HG03060 (cell line): Measurements from ENCODE around the gene LNX1.

Experiments used
- ATAC-seq: cut with Tn5 transposase; IDR thresholded peaks from one replicate; pipeline ENCODE4 v1.9.1; 2021; ENCODE audit warnings: low read depth, moderate number of reproducible peaks; ENCODE audit not compliant: unreplicated experiment

LNX1 gene

GRCh38 chr4:53541577-53542206 lies 49.6 kb downstream of the LNX1 start:
- ATAC-seq = no peak

- no peak for ATAC-seq
These were observed 52.5 kb downstream of the LNX1 start for GRCh38 chr4:53538756-53539155.

- ATAC-seq = no peak
These were observed 53.7 kb downstream of the LNX1 start for GRCh38 chr4:53537606-53538005.

- ATAC-seq = no peak
These were observed 55.0 kb downstream of the LNX1 start for GRCh38 chr4:53536328-53536727.

GRCh38 chr4:53535567-53535966 lies 55.7 kb downstream of the LNX1 start:
- no peak for ATAC-seq

GRCh38 chr4:53534684-53535083 lies 56.6 kb downstream of the LNX1 start:
- no peak for ATAC-seq

- no peak for ATAC-seq
These were observed 58.8 kb downstream of the LNX1 start for GRCh38 chr4:53532521-53532920.

- ATAC-seq = no peak
These were observed 59.6 kb downstream of the LNX1 start for GRCh38 chr4:53531585-53532224.

GRCh38 chr4:53529025-53529424 lies 62.3 kb downstream of the LNX1 start:
- ATAC-seq = no peak

GRCh38 chr4:53527930-53528329 lies 63.4 kb downstream of the LNX1 start:
- ATAC-seq = no peak

GRCh38 chr4:53527326-53527725 lies 64.0 kb downstream of the LNX1 start:
- no peak for ATAC-seq

GRCh38 chr4:53522334-53522733 lies 69.0 kb downstream of the LNX1 start:
- ATAC-seq = no peak

- ATAC-seq = no peak
These were observed 71.2 kb downstream of the LNX1 start for GRCh38 chr4:53520116-53520515.

- ATAC-seq = no peak
These were observed 72.5 kb downstream of the LNX1 start for GRCh38 chr4:53518807-53519206.

- no peak for ATAC-seq
These were observed 76.2 kb downstream of the LNX1 start for GRCh38 chr4:53515076-53515475.

GRCh38 chr4:53514509-53514908 lies 76.8 kb downstream of the LNX1 start:
- ATAC-seq = no peak

GRCh38 chr4:53512608-53513007 lies 78.7 kb downstream of the LNX1 start:
- ATAC-seq = no peak

- no peak for ATAC-seq
These were observed 80.3 kb downstream of the LNX1 start for GRCh38 chr4:53511014-53511413.

GRCh38 chr4:53510321-53510720 lies 81.0 kb downstream of the LNX1 start:
- ATAC-seq = no peak

- ATAC-seq = no peak
These were observed 82.8 kb downstream of the LNX1 start for GRCh38 chr4:53508446-53508845.

GRCh38 chr4:53507671-53508286 lies 83.5 kb downstream of the LNX1 start:
- ATAC-seq = no peak

GRCh38 chr4:53507058-53507457 lies 84.2 kb downstream of the LNX1 start:
- no peak for ATAC-seq
